T-helper 2 cell (primary cell): ENCODE measurements around the gene C16orf96.

Source experiments
- DNase-seq, 5 experiments: peaks; one replicate each; pipeline versions ENCODE4 v3.0.0 to v3.0.0-alpha.2; 2012 to 2022
- total RNA-seq, 2 donors: gene quantifications; one replicate each; lab custom pipeline; 2026; lab: John Stamatoyannopoulos, UW

The C16orf96 gene
- total RNA-seq = 0.20 to 0.31 reads per million in 2 donors

DNA sequence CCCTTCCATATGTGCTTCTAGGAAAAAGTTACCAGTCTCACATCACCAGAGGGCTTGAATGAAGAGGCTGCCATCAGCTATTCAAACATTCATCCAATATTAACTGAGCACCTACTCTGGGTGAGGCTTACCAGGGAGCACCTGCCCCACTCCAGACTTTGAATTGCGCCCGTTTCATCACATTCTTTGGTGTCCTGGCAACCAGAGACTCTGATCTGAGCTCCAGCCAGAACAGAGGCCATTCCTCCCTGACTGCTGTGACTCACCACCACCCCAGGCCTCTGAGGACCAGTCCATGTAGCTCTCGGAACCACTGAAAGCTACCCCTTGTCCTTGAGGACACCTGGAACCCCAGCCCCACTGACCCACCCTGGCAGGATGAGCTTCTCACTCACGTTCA is at the start of gene C16orf96:
Gene C16orf96 (plus strand): TSS at position 229 of the 400 bp plus-strand sequence. CDS start 150 bp downstream, at position 379.
- DNase-seq = no peak

DNA sequence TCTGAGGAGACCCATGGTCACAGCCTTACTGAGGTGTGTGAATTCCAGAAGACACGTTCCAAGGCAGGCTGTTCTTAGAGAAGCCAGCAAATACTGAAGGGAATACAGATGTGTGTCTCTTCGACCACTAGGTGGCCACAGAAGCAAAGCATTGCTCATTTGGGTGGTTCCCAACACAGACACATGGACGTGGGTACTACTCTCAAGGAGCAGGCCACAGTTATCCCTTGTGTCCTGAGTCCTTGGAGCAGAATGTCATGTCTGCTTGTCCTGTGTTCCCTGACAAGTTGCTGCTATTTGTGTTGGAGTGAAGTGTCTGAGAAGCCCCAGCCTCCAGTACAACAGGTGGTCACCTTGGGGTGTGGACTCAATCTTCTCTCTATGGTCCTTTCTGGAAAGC is 49.7 kb upstream of the C16orf96 start:
- DNase-seq = peak in 4 of 5 experiments; percentile 15 to 84 (median 42)

DNA sequence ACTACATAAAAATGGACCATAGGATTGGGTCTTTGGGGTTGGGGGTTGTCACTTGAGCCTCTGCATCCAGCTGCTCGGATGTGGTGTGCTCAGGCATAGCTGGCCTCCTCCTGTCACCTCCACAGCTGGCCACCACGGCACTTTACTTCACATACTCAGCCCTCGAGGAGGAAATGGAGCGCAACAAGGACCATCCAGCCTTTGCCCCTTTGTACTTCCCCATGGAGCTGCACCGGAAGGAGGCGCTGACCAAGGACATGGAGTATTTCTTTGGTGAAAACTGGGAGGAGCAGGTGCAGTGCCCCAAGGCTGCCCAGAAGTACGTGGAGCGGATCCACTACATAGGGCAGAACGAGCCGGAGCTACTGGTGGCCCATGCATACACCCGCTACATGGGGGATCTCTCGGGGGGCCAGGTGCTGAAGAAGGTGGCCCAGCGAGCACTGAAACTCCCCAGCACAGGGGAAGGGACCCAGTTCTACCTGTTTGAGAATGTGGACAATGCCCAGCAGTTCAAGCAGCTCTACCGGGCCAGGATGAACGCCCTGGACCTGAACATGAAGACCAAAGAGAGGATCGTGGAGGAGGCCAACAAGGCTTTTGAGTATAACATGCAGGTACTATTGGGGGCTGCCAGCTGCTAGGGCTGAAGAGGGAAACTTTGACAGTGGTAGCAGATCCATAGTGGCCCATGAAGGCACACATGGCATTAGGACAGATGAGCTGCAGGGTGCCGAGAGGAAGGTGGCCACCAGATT is 48.4 kb upstream of the C16orf96 start:
- DNase-seq = no peak

GRCh38 chr16:4508806-4509205 is 47.3 kb upstream of the C16orf96 start:
- DNase-seq = no peak

GRCh38 chr16:4509420-4509819 is 46.7 kb upstream of the C16orf96 start:
- no peak for DNase-seq

DNA sequence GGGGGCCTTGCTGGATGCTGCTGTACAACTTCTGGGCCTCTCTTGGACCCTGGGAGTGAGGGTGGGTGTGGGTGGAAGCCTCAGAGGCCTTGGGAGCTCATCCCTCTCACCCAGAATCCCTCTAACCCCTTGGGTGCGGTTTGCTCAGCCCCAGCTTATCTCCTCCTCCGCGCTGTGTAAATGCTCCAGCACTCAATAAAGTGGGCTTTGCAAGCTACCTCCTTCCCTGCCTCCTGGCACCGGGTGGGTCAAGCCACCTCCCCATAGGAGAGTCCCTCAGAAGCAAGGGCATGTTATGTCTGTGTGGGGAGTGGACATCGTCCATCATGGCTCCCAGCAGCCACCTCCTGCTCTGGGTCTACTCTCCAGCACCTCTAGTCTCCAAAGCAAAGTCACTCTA is 46.0 kb upstream of the C16orf96 start:
- no peak for DNase-seq

DNA sequence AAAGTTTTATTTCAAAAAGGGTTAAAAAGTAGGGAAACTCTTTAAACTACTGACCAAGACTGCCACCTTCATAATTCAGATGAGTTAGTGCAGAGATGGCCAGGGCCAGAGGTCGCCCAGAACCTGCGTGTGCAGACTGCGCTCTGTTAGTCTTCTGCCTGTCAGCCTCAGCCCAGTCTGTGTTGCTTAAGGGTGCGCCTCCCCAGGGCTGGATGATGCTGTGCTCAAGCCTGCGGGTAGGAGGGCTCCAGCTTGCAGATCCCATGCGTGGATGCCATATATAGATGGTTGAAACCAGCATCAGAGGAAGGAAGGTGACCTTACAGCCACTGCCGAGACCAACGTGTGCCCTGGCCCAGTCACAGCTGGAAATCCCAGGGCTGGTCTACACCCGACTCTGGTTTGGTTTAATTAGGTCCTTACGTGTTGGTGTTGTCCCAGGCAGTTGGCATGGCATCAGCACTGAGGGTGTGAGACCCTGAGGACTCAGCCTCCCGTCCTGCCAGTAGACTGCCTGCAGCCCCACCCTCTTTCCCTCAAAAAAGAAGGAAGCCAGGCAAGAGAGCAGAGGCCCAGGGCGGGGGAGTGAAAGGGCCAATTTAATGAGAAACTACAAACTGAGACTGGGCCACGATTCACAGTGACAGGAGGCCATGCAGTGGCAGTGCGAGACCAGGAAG is 45.3 kb upstream of the C16orf96 start:
- DNase-seq = no peak

DNA sequence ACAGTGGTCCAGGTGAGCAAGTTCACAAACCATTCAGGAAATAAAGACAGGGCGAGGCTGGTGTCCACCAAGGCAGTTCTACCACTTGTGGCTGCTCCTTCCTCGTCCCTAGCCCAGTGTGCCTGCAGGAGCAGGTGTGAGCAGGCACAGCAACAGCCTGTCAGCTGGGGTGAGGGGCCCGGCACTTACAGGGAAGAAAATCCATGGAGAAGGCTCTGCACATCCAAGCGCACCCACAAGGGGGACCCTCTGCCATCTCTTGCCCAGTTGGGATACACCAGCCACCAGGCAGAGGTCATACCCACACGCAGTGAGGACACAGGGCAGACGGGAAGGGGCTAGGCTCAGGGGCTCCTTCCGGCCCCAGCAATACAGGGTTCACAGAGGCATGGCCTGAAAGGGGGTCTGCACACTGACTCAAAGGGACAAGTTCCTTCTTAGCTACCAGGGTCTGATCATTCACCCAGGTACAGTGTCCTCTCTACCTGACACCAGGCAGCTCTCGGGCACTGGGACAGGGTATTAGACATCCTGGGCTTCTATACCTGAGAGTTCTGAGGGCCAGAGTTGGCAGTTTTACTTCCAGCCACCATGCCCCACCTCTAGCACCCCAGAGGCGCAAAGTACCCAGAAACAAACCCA is 44.6 kb upstream of the C16orf96 start:
- no peak for DNase-seq

GRCh38 chr16:4512473-4512872 is 43.7 kb upstream of the C16orf96 start:
- DNase-seq = no peak

DNA sequence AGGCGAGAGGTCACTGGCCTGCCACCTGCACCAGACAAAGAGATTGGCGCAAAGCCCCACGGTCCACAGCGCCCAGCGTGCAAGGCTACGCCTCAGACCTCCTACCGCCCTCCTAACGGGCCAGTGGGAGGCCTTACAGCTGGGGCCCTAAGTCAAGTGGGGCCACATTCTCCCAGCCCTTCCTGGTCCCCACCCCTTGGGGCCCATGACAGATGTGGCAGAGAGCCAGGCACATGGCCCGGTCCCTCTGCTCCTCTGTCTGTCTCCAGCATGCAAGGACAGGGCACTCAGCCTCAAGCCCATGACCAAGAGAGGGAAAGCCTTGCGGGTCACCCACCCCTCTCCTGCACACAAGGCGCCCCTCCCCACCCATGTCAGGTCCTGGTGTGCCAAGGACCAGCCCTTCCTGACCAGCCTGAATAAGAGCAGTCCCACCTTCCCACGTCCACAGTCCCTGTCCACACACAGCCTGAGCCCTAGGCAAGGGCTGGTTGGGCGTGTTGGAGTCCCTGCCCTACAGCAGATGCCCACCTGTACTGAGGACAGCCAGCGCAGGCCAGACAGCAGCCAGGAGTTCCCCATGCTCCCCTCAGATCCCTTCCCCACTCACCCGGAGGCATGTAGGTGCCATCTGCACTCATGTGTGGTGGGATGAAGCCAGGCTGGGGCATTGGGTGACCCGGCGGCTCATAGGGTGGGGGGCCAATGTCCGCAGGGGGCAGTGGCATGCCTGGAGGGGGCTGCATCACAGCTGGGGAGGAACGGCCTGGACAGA is 42.9 kb upstream of the C16orf96 start:
- DNase-seq = no peak

GRCh38 chr16:4513881-4514280 is 42.3 kb upstream of the C16orf96 start:
- DNase-seq = no peak

GRCh38 chr16:4514606-4515005 is 41.5 kb upstream of the C16orf96 start:
- no peak for DNase-seq

GRCh38 chr16:4515611-4516233 is 40.4 kb upstream of the C16orf96 start:
- DNase-seq = peak in 1 of 5 experiments; percentile 67

DNA sequence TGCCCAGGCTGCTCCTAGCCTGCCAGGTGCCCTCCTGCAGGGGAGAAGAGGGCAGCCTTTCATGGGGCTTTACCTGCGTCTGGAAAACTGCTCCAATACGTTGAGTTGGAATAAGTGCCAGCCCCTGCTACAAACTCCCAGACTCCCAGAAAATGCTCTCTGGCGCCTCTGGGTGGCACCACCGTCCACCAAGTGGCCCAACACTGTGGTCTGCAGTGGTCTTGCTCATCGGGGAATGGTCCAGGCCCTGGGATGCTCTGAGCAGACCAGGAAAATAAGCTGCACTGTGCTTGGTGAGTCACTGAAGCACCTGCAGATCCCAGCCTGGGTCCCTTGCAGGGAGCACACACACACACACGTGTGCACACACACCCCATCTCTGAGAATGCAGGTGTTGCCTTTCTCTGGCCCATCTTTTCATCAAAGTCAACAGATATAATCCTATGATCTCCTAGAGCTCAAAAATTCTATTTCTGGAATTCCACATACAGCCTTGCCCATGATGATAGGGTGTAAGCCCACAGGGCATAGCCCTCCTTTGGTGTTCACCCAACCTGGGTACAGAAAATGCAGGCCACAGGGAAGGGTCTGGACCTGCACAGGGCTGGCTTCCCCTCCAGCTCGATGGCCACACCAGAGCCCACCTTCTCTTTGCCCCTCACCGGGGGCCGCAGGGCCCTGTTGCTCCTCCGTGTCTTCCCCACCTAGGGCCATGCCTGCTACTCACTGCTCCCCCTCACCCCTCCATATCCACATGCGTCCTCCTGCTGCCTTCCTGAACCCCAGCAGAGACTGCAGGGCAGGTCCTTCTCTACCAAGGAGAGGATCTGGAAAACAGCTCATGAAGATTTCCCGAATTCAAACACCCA is 38.1 kb upstream of the C16orf96 start:
- no peak for DNase-seq

DNA sequence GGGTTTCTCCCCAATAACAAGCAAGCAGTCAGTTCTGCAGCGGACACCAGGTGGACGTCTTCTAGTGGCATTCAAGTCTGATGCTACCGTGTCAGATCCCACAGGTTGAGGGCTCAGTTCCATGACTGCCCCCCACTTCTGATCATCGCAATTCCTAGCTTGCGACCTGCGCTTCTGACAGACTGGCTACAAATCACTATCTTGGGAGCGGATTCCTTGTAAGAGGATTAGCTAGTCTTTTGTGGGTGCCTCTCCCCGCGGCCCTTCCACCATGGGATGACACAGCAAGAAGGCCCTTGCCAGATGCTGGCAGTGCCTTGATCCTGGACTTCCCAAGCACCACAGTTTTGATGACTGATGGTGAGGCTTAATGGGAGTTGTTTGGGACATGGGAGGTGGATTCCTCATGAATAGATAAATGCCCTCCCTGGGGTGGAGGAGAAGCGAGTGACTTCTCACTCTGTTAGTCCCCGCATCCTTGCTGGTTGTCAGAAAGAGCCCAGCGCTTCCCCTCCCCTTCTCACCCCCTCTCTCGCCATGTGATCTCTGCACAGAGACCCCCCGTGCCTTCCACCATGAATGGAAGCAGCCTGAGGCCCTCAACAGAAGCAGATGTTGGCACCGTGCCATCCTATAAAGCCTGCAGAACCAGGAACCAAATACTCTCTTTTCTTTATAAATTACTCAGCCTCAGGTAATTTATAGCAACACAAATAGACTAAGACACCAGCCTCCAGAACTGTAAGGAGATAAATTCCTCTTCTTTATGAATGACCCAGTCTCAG is 36.7 kb upstream of the C16orf96 start:
- DNase-seq = no peak

GRCh38 chr16:4520913-4521312 is 35.2 kb upstream of the C16orf96 start:
- no peak for DNase-seq

DNA sequence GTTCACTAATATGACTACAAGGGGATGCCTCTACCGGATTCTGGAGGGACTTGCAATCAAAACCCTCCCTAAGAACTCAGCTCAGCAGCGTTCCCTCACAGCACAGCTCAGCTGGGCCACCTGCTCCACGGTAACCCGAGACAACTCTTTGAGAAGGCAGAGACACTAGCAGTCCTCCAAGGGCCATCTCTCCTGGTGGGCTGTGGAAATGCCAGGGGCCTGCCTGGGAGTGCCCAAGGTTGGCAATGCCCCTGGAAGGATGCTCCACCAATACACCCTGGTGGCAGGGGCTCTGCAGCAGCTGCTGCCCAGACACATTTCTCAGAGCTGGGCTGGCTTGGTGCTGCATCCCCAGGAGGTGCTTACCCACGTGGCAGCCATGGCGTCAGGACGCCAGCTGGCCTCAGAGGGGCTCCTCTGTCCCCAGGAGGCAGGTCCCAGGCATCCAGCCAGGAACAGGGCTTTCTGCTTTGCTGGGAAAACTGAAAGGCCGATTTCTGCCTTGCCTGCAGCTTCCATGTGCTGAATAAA is 34.0 kb upstream of the C16orf96 start:
- DNase-seq = no peak

DNA sequence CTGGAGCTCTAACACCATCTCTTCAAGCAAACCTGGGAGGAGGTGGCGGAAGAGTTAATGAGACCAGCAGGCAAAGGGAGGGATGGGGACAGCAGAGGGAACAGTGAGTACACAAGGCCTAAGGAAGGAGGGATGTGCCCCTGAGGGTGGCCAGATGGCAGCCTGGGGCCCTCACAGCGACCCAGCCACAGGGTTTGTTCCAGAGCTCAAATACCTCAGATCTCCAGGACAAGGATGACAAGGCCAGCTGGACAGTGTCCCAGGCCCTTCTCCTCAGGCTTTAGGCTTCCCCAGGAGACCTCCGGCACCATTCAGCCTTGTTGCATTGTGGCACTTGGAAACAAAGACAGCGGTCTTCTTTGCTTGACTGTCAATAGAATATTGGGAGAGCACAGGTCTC is 32.5 kb upstream of the C16orf96 start:
- no peak for DNase-seq

GRCh38 chr16:4524571-4524970 is 31.6 kb upstream of the C16orf96 start:
- no peak for DNase-seq

DNA sequence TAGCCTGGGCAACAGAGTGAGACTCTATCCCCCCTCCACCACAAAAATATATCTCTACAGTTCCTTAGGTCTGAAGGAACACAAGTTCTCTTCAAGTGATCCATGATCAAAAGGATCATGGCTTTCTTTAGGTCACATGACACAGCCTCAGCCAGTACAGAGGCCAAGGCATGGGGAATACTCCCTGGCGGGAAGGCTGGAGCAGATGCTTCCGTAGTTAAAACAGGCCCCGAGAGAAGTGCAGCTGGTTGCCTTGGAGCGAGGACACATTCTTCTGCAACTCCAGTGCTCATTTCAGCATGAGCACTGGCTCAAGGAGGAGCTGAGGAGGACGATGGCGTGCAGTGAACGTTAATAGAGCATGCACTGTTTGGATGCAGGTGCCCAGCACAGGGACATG is 31.1 kb upstream of the C16orf96 start:
- DNase-seq = no peak
